LHCN-M2 (cell line): Measurements from ENCODE around the gene NXN. TPM values are rescaled to one million over a fixed set of nuclear protein-coding genes. Genes with fewer than 3 reads are reported as not detected.
A peak's percentile ranks its signal among the peaks of the same experiment; 100 is the strongest.
"Not testable (repeated sequence)": the region's sequence is repeated elsewhere in the genome, so short reads cannot be mapped to it uniquely, and the experiment has no call there.

ENCODE experiments used
- DNase-seq: peaks from one replicate; pipeline ENCODE4 v3.0.0-alpha.2; 2012; ENCODE audit warnings: low read depth
- total RNA-seq: library from RNA; depleted of rRNA; stranded (reverse); fragments of >200 nt; gene quantifications from 2 replicates; pipeline ENCODE4 v1.2.3, GENCODE V29; 2014

NXN gene
- total RNA-seq, 1 experiment from 2014 or later, result 12.9 TPM

DNA sequence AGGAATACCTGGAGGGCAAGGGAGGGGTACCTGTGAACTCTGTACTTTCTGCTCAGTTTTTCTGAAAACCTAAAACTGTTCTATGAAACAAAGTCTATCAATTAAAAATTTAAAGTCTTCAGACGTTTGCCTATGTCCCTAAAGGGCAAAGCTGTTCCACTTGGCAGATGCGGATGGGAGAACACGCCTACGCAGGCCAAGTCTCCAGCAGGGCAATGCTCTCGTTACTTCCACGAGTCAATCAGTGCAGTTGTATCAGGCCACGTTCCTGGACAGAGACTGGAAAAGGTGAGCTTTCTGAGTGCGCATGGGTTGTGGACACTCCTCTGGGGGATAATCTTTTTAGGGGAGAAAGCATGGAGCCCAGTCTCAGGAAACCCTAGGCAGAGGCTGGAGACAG is 86.6 kb downstream of the NXN start:
- DNase-seq, result no peak

DNA sequence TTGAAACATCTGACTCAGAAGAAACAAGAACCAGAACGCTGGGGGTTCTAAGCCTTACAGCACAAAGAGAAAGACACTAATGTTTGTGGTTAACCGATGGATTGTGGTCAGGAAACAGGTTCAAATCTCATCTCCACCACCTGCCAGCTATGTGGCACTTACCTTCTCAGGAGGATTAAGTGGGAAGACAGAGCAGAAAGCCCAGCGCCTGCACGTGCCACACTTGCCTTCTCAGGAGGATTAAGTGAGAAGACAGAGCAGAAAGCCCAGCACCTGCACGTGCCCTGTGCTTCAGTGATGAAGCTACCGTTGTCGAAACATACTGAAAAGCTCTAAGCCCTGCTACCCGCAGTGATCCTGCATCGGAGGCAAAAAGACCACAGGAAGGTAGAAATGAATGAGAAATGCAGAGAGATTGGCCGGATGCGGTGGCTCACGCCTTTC is 90.6 kb downstream of the NXN start:
- DNase-seq, result peak; percentile 87

DNA sequence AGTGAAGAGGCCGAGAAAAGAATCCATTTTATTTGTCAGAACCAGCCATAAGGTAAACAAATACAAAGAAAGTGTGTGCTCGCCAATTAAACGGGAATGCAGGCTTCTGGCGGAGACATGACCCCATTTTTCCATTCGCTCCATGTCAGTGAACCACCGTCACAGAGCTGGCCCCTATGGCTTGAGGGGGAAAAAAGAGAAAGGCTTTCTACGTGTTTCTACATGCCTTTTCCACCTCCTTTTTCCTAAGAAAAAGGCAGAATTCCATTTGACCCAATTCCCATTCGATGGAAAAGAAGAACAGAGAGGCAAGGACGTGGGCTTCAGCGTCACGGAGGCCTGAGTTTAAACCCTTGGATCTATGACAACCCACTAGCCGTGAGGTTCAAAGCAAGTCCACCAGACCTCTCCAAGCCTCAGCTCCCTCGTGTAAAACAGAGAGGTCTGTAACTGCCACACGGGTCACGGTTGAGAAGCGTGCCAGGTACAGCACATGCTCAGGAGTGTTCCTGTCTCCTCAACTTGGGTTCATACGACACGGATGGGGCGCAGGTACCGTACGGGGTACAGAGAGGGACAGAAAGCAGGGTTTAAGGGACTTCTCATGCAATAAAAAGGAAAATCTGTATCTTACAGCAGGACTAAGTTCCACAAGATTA is 91.9 kb downstream of the NXN start:
- DNase-seq, result no peak

DNA sequence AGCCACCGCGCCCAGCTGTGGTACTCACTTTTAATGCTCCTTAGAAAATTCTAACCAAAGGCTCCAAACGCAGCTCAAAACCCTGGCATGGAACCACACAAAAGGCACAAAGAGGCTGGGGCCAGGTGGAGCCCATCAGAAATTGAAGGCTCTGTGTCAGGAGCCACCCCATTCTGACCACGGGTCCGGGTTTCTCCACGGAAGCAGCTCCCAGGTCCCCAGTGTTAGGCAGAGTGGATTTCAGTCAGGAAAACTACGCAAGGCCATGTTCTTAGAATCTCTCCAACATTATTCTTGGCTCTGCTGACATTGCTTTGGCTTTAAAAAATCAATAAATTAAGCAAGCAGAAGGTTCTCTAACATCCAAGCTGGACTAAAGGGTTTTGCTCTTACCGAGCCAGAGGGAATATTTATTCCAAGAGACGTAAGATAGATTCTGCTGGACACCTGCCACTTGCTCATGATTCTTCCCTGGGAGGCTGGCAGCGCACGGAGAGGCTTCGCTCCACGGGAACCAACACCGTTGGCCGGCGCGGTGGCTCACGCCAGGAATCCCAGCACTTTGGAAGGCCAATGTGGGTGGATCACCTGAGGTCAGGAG is 93.5 kb downstream of the NXN start:
- no peak for DNase-seq

DNA sequence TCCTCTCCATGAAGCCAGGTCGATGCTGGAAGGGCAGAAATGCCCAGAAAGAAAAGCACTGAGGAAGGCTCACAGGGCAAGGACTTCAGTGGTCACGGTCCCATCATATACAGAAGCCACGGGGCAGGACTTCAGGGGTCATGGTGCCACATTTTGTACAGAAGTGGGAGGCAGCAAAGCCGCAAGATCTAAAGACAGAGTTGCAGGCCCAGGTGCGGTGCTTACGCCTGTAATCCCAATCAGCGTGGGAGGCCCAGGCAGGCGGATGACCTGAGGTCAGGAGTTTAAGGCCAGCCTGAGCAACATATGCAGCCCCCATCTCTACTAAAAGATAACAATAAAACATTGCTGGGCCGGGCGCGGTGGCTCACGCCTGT is 96.0 kb downstream of the NXN start:
- DNase-seq, result no peak

DNA sequence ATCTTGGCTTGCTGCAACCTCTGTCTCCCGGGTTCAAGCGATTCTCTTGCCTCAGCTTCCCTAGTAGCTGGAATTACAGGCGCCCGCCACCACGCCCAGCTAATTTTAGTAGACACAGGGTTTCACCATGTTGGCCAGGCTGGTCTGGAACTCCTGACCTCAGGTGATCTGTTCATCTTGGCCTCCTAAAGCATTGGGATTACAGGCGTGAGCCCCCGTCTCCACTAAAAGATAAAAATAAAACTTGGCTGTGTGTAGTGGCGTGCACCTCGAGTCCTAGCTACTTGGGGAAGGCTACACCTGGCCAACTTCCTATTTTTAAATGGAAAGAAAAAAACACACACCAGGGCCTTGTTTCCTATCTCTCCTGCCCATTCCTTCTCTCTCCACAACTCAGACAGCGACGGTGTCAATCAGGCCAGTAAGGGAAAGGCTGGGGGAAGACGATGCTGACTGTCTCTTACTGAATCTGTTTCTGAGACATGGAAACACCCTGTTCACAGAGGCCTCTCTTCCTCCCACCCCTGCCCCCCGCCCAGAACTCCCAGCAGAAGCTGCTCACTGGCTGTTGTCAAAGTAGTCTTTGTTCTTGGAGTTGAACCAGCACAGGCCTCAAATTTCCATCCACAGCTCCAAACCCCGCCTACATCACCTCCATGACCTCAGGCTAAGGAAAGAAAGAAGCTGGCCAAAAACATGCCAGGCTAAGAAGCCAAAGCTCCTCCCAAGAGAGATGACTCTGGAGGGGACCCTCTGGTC is 96.6 kb downstream of the NXN start:
- DNase-seq, result peak; percentile 41

DNA sequence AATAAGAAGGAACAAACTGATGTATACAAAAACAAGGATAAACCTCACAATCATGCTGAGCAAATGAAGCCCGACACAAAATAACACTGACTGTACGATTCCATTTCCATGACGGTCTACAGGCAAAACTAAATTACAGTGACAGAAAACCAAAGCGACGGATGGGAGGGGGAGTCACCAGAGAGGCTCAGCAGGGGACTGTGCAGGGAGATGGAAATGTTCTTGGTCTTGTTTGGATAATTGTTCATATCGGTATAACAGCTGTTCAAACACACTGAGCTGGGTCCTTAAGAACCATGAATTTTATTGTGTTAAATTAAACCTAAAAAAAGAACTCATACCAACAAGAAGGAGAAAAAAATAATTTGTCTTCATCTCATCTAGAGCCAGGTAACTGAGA is 97.8 kb downstream of the NXN start:
- DNase-seq, result peak; percentile 70

DNA sequence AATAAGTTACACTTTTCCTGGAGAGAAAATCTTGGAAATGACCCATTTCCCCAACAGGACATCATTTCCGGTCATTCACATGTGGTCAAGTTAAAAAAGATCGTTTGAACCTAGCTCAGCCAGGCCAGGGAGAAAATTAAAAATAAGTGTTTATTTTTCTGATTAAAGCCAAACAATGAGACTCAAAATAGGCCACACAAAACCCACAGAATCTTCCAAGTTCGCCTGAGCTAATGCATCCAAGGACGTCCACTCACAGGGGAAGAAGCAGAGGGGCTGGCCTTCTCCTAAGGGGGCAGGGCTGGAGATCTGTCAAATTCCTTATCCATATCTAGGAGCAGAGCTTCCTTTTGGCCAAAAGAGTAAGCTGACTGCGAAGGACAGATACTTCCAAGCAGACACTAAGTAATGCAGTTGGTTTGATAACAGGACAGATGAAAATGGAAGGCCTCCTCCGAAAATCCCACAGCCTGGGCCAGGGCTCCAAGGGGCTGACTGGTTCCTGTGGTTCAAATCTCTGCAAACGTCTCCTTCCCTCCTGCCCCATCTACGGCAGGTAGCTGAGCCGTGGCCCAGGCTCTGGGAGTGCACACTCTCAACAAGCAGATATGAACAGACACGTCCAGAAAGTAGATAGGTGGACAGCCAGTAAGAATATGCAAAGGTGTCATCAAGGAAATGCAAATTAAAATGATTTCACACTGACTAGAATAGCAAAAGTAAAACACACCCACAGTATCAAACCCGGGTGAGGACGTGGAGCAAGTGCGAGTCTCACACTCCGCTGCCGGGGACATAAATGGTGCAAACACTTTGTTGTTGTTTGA is 98.9 kb downstream of the NXN start:
- DNase-seq, result no peak

DNA sequence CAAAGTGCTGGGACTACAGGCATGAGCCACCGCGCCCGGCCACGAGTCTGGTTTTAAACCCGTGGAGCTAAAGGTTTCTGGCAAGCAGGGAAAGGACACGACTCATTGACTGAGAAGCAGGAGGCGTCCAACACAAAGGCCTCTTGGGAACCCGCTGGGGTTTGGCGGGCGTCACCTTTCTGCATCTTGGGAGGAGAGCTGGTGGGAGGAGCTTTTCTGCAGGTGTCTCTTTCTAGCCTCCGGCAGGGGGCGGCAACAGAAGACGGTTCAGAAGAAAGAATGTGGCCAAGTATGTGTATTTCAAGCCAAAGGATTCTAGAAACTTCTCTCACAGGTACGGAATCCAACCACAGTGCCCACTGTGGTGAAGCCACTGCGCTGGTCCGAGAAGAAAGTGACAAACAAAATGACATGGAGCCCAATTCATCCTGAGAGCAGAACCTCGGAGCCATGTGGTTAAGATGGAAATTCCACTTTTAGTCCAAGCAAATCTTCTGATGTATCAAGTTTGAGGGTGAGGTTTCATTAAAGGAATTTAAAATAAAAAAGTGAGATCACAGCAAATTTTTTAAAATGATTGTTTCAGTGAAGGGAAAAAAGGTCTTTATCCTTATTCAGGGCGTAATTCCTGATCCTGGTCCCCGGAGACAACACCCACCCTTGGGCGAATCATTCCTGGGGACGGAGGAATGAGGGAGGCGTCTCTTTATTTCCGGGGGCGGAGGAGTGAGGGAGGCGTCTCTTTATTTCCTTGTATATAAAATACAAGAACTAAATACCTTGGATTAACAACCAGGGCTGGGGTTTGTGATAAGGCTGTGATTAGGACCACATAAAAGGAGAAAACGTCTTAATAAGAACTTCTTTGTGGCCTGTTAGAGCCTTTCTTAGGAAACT is 99.8 kb downstream of the NXN start:
- peak; percentile 51 for DNase-seq

DNA sequence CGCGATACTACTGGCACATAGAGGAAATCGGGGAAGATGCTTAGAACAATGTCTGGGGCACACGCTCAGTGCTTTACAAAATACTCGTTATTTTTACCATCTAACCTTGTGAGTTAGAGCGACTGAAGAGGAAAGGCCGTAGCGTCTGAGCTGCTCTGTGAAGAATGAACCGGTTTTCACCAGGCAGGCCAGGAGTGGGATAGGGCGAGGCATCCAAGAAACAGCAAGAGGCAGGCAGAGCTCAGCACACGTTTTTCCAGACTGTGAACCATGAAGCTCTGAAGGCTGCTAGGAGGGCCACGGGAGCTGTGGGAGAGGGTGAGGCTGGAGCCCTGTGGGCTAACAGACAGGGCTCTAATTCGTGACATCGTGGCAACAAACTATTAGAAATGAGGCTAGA is 101.9 kb downstream of the NXN start:
- DNase-seq, result no peak

DNA sequence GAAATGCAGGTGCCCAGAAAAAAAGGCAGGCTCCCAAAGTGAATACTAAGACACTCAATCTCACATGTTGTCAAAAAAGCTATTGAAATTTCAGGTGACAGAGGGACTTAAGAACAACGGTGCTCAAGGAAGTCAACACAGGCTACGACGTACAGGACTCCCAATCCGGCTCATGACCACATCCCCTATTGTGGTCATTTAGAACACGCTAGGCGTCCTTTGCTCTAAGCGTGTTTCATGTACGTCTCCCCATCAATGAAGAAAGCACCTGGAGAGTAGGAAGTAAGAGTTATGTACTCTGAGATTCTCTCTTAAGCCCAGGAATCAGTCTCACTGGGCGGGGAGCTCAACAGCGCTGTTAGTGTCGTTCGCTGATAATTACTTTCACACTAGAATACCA is 103.3 kb downstream of the NXN start:
- DNase-seq, result no peak

DNA sequence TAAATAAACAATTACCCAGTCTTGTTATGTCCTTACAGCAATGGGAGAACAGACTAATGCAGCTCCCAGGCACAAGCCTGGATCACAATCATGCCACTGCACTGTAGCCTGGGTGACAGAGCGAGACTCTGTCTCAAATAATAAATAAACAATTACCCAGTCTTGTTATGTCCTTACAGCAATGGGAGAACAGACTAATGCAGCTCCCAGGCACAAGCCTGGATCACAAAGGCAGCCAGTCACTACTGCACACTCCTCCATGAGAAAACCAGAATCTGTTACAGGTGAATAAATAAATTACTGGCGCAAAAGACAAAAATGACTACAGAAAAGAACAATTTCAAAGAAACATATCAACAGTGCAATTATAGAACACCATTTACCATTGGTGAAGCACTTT is 105.0 kb downstream of the NXN start:
- DNase-seq, result not testable (repeated sequence)

DNA sequence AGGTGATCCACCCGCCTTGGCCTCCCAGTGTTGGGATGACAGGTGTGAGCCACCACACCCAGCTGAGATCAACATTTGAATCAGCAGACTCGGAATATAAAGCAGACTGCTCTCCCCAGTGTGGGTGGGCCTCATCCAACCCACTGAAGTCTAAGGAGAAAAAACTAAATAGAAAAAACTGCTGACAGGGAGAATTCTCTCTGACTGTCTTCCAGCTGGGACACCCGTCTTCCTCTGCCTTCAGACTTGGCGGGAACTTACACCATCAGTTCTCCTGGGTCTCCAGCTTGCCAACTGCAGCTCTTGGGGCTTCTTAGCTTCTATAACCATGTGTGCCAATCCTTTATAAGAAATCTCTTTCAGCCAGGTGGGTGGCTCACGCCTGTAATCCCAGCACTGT is 106.7 kb downstream of the NXN start:
- DNase-seq, result no peak

DNA sequence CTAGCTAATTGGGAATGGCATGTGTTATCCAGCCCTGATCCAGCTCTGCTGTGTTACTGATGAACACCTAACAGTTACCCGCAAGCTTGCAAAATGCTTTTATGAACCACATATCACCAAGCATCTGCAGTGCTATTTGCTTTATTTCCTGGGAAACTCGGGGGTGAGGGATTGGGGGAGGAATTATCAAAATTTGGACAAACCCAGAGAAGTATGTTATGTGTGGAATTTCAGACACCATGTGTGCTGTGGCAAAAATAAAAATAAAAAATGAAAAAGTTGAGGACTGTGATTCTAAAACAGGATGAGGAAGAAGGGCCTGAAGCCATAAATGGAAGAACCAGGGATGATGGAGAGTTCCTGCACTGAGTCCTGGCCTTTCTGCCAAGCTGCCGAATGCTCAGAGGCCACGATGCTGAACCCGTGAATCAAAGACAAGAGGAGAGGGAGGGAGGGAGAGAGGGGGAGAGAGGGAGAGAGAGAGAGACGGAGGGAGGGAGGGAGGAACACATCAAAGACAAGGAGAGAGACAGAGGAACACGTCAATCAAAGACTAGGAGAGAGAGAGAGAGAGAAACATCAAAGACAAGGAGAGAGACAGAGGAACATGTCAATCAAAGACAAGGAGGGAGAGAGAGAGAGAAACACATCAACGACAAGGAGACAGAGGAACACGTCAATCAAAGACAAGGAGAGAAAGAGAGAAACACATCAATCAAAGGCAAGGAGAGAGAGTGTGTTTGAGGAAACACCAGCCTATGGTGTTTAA is 107.6 kb downstream of the NXN start:
- DNase-seq, result no peak

DNA sequence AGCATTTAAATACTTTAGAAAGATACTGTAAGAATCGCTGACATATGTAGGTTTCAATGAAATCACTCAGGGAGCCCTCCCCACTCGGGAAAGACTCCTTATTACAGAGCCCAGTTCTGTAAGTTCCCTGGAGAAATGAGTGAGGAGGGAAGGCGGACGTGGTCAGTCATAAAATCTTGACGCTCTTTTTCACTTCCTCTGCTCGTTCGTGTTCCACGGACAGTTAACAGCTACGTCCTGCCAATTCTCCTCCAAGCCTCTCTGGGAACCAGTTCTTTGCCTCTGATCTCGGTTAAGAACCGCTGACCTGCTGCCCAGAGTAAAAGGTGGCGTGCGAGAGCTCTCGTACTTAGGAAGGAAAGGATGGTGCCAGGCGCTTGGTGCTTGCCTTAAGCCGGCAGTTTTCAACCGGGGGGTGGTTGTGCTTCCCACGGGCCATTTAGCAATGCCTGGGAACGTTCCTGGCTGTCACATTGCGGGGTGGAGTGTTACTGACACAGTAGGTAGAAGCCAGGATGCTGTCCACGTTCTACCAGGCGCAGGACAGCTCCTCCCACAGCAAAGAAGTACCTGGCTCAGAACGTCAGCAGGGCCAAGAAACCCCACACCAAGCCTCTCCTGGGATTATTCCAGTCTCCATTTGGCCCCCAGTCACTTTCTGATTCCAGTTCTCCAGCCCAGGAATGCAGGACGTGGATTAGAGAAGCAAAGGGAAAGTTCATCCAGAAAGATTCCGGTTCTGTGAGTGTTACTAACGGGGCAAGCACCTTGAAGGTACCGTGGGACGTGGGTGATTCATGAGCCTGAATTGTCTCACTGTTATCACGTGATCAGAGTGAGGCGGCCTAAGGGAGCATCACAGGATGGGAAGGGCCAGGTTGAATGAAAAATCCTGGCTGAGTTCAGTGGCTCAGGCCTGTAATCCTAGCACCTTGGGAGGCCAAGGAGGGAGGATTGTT is 109.7 kb downstream of the NXN start:
- DNase-seq, result no peak

DNA sequence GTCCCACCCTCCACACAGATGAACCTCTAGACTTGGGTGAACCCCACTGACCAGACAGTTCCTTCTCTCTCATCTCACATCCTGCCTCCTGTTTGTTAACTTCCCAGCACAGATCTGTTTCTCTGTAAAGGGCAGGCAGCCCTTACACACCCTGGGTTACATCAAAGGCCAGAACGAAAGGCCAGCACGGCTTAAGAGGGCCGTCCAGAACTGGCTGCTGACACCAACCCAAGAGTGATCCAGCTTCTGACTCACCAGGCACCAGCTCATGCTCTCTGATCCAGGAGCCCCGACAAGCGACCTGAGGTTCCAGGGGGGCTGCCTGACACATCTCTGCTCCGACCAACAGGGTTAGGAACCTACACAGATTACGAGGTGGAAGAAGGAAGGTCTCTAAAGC is 110.5 kb downstream of the NXN start:
- DNase-seq, result peak; percentile 58

DNA sequence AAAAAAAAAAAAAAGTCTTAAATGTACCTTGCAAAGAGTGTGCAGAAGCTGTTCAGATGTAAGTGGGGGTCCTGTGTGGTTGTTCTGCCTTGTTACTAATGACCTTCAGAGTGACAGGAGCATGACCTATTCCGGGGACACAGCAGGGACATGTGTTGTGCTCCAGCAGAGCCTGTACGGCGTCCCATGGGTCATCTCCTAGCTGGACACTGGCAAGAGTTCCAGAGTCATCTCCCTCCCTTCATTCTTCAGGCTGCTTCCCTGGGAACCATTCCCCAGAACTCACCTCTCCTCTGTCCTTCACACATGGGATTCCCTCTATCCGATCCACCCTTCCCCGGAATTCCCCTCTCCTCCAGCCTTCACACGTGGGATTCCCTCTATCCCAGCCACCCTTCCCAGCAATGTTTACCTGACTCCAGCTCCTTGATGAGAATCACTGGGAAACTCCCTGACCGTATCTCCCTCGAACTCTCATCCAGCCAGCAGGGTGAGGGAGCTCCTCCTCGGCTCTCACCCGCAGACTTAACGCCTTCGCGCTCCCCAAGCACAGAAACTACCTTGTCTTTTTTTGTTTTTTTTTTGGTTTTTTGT is 111.6 kb downstream of the NXN start:
- DNase-seq, result no peak

DNA sequence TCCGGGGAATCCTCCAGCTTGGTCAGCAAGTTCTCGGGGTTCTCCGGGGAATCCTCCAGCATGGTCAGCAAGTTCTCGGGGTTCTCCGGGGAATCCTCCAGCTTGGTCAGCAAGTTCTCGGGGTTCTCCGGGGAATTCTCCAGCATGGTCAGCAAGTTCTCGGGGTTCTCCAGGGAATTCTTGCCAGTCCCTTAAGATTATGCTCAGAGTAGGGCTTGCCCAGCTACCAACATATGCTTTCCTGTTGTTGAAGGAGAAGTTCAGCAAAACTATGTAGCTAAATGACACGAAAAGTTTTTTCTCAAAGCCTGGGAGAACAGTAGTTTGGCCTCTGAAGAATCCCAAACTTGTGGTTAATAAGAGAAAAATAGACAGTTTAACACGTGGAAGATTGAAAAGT is 112.3 kb downstream of the NXN start:
- DNase-seq, result not testable (repeated sequence)
